HEK293 (cell line): ENCODE data around the gene USP16.

Experiments
- CTCF ChIA-PET: fragments of 350-600 bp; formaldehyde crosslinking; extraction: SDS; loops from one replicate; lab custom pipeline; 2021; ENCODE audit warnings: antibody characterized with exemption; lab: Yijun Ruan, JAX
- POLR2A ChIA-PET: fragments of 300-600 bp; formaldehyde crosslinking; extraction: SDS; loops from one replicate; lab custom pipeline; 2020; ENCODE audit warnings: antibody characterized with exemption, inconsistent platforms; lab: Yijun Ruan, JAX
- H3K27ac ChIP-seq: fragments of 200-500 bp; sonication (Bioruptor generic); 2 replicates; pipeline ENCODE4 v1.5.1; 2014; ENCODE audit warnings: low read depth, low read length, control low read depth, inconsistent platforms; ENCODE audit errors: extremely low read depth
- H3K36me3 ChIP-seq, 2 experiments: fragments of 200-500 bp in 1 of 2; sonication (Bioruptor generic) in 1 of 2; 1 replicate in 1 of 2; 2 replicates in 1 of 2; pipeline ENCODE4 v1.5.1; 2014 to 2017; ENCODE audit warnings: inconsistent platforms in 2 of 2, low read length in 2 of 2; ENCODE audit not compliant: control insufficient read depth in 2 of 2, insufficient read depth in 1 of 2
- H3K4me1 ChIP-seq: fragments of 200-500 bp; sonication (Bioruptor generic); 2 replicates; pipeline ENCODE4 v1.5.1; 2014; ENCODE audit warnings: mild to moderate bottlenecking, low read length, inconsistent platforms; ENCODE audit not compliant: control insufficient read depth, insufficient read depth
- H3K4me3 ChIP-seq: 2 replicates; pipeline ENCODE4 v1.5.1; 2011; ENCODE audit warnings: low read depth, mild to moderate bottlenecking, control low read depth, low read length, moderate library complexity
- H3K9me3 ChIP-seq: fragments of 200-500 bp; sonication (Bioruptor generic); 2 replicates; pipeline ENCODE4 v1.5.1; 2014; ENCODE audit warnings: low read depth, low read length, inconsistent platforms; ENCODE audit not compliant: control insufficient read depth, insufficient read depth
- FEZF1 ChIP-seq: fragments of 450-650 bp; formaldehyde crosslinking; IDR thresholded peaks from 2 replicates; pipeline ENCODE4 v1.5.1; 2016; ENCODE audit warnings: missing biosample characterization, missing genetic modification characterization
- GLI2 ChIP-seq: fragments of 450-650 bp; formaldehyde crosslinking; IDR thresholded peaks from 2 replicates; pipeline ENCODE4; 2017; ENCODE audit warnings: missing biosample characterization, missing genetic modification characterization, low read depth, borderline replicate concordance
- SP3 ChIP-seq: fragments of 450-650 bp; formaldehyde crosslinking; IDR thresholded peaks from 2 replicates; pipeline ENCODE4 v1.5.1; 2016; ENCODE audit warnings: missing biosample characterization, missing genetic modification characterization
- TSHZ1 ChIP-seq: fragments of 450-650 bp; formaldehyde crosslinking; IDR thresholded peaks from 2 replicates; pipeline ENCODE4 v1.5.1; 2016; ENCODE audit warnings: missing biosample characterization, missing genetic modification characterization, borderline replicate concordance
- WT1 ChIP-seq: fragments of 450-650 bp; formaldehyde crosslinking; IDR thresholded peaks from 2 replicates; pipeline ENCODE4 v1.5.1; 2016; ENCODE audit warnings: missing biosample characterization, missing genetic modification characterization
- ZBTB17 ChIP-seq: fragments of 450-650 bp; formaldehyde crosslinking; IDR thresholded peaks from 2 replicates; pipeline ENCODE4 v1.5.1; 2016; ENCODE audit warnings: missing biosample characterization, missing genetic modification characterization
- ZFHX2 ChIP-seq: fragments of 450-650 bp; formaldehyde crosslinking; conservative IDR thresholded peaks from 2 replicates; pipeline ENCODE4 v1.5.1; 2016; ENCODE audit warnings: missing biosample characterization, missing genetic modification characterization
- ZNF146 ChIP-seq: fragments of 450-650 bp; formaldehyde crosslinking; IDR thresholded peaks from 2 replicates; pipeline ENCODE4 v1.5.1; 2016; ENCODE audit warnings: missing biosample characterization, missing genetic modification characterization
- ZNF174 ChIP-seq: fragments of 450-650 bp; formaldehyde crosslinking; IDR thresholded peaks from 2 replicates; pipeline ENCODE4 v1.5.0; 2017; ENCODE audit warnings: missing biosample characterization, mild to moderate bottlenecking, missing genetic modification characterization
- ZNF23 ChIP-seq: fragments of 450-650 bp; formaldehyde crosslinking; IDR thresholded peaks from 2 replicates; pipeline ENCODE4 v1.5.1; 2016; ENCODE audit warnings: missing biosample characterization, missing genetic modification characterization, borderline replicate concordance
- ZNF350 ChIP-seq: fragments of 450-650 bp; formaldehyde crosslinking; IDR thresholded peaks from 2 replicates; pipeline ENCODE4 v1.5.0; 2017; ENCODE audit warnings: missing biosample characterization, mild to moderate bottlenecking, missing genetic modification characterization
- ZNF423 ChIP-seq: fragments of 450-650 bp; formaldehyde crosslinking; IDR thresholded peaks from 2 replicates; pipeline ENCODE4 v1.5.1; 2016; ENCODE audit warnings: missing biosample characterization, missing genetic modification characterization
- ZNF473 ChIP-seq: fragments of 450-650 bp; formaldehyde crosslinking; IDR thresholded peaks from 2 replicates; pipeline ENCODE4 v1.5.1; 2017; ENCODE audit warnings: missing biosample characterization, missing genetic modification characterization
- ZNF544 ChIP-seq: fragments of 450-650 bp; formaldehyde crosslinking; IDR thresholded peaks from 2 replicates; pipeline ENCODE4 v1.5.0; 2017; ENCODE audit warnings: missing biosample characterization, missing genetic modification characterization
- ZNF549 ChIP-seq: fragments of 450-650 bp; IDR thresholded peaks from 2 replicates; pipeline ENCODE4 v1.5.1; 2018; ENCODE audit warnings: missing biosample characterization, missing genetic modification characterization, mild to moderate bottlenecking, inconsistent platforms, moderate library complexity
- ZNF558 ChIP-seq: fragments of 450-650 bp; formaldehyde crosslinking; IDR thresholded peaks from 2 replicates; pipeline ENCODE4 v1.5.1; 2016; ENCODE audit warnings: missing biosample characterization, missing genetic modification characterization
- ZNF571 ChIP-seq: fragments of 450-650 bp; formaldehyde crosslinking; IDR thresholded peaks from 2 replicates; pipeline ENCODE4 v1.5.0; 2017; ENCODE audit warnings: missing biosample characterization, missing genetic modification characterization
- ZNF76 ChIP-seq: fragments of 450-650 bp; formaldehyde crosslinking; IDR thresholded peaks from 2 replicates; pipeline ENCODE4; 2016; ENCODE audit warnings: low read depth, missing biosample characterization, missing genetic modification characterization, borderline replicate concordance
- ZSCAN4 ChIP-seq: fragments of 450-650 bp; formaldehyde crosslinking; IDR thresholded peaks from 2 replicates; pipeline ENCODE4 v1.5.1; 2017; ENCODE audit warnings: missing biosample characterization, missing genetic modification characterization
- TF ChIP-seq, protein P1 (sequence below): fragments of 450-650 bp; formaldehyde crosslinking; IDR thresholded peaks from 2 replicates; pipeline ENCODE4 v1.5.1; 2016; ENCODE audit warnings: missing biosample characterization, missing genetic modification characterization
- TF ChIP-seq, protein P2 (sequence below): fragments of 450-650 bp; formaldehyde crosslinking; IDR thresholded peaks from 2 replicates; pipeline ENCODE4 v1.5.1; 2016; ENCODE audit warnings: missing biosample characterization, missing genetic modification characterization
- TF ChIP-seq, protein P3 (sequence below): fragments of 450-650 bp; formaldehyde crosslinking; IDR thresholded peaks from 2 replicates; pipeline ENCODE4 v1.5.1; 2016; ENCODE audit warnings: missing biosample characterization, missing genetic modification characterization

USP16 gene

DNA sequence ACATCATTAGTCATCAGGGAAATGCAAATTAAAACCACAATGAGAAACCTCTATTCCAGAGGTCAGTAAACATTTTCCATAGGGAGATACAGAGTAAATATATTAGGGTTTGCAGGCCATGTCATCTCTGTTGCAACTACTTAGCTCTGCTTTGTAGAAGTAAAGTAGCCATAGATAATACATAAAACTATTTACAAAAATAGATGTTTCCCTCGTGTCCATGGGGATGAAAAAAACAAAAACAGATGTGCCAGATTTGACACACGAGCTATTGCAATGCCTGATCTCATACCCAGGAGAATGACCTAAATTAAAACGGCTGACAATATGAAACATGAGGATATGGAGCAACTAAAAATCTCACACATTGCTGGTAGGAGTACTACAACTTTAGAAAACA lies 49.1 kb upstream of the USP16 start:
- no peak overlapping the region for H3K27ac ChIP-seq
- CTCF ChIA-PET = interaction anchor here (0.5 to 1.1 kb wide), 2 partner anchors 25 to 43 kb away, joined by 4 read pairs; no protein-coding TSS in a partner anchor
- H3K9me3 ChIP-seq = no peaks in the 10 kb centered on the region
- no peak overlapping the region for H3K4me3 ChIP-seq
- H3K36me3 ChIP-seq = peaks cover 64 to 65% of the 10 kb centered on the region in 2 experiments
- POLR2A ChIA-PET = interaction anchor here (1.5 kb wide), 1 partner anchor 12 kb away, joined by 3 read pairs; no protein-coding TSS in a partner anchor
- TF ChIP-seq ZNF146 (no peak), ZNF174 (no peak), SP3 (tag by site-specific recombination) (no peak), GLI2 (tag by site-specific recombination) (no peak), ZFHX2 (tag by site-specific recombination) (no peak), ZNF423 (no peak), ZNF549 (tag by site-specific recombination) (no peak), WT1 (tag by site-specific recombination) (no peak), ZSCAN4 (no peak)
- TF ChIP-seq, protein P1, sequence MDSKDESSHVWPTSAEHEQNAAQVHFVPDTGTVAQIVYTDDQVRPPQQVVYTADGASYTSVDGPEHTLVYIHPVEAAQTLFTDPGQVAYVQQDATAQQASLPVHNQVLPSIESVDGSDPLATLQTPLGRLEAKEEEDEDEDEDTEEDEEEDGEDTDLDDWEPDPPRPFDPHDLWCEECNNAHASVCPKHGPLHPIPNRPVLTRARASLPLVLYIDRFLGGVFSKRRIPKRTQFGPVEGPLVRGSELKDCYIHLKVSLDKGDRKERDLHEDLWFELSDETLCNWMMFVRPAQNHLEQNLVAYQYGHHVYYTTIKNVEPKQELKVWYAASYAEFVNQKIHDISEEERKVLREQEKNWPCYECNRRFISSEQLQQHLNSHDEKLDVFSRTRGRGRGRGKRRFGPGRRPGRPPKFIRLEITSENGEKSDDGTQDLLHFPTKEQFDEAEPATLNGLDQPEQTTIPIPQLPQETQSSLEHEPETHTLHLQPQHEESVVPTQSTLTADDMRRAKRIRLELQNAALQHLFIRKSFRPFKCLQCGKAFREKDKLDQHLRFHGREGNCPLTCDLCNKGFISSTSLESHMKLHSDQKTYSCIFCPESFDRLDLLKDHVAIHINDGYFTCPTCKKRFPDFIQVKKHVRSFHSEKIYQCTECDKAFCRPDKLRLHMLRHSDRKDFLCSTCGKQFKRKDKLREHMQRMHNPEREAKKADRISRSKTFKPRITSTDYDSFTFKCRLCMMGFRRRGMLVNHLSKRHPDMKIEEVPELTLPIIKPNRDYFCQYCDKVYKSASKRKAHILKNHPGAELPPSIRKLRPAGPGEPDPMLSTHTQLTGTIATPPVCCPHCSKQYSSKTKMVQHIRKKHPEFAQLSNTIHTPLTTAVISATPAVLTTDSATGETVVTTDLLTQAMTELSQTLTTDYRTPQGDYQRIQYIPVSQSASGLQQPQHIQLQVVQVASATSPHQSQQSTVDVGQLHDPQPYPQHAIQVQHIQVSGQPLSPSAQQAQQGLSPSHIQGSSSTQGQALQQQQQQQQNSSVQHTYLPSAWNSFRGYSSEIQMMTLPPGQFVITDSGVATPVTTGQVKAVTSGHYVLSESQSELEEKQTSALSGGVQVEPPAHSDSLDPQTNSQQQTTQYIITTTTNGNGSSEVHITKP (tag by site-specific recombination) = no peak
- TF ChIP-seq, protein P2, sequence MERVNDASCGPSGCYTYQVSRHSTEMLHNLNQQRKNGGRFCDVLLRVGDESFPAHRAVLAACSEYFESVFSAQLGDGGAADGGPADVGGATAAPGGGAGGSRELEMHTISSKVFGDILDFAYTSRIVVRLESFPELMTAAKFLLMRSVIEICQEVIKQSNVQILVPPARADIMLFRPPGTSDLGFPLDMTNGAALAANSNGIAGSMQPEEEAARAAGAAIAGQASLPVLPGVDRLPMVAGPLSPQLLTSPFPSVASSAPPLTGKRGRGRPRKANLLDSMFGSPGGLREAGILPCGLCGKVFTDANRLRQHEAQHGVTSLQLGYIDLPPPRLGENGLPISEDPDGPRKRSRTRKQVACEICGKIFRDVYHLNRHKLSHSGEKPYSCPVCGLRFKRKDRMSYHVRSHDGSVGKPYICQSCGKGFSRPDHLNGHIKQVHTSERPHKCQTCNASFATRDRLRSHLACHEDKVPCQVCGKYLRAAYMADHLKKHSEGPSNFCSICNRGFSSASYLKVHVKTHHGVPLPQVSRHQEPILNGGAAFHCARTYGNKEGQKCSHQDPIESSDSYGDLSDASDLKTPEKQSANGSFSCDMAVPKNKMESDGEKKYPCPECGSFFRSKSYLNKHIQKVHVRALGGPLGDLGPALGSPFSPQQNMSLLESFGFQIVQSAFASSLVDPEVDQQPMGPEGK (tag by site-specific recombination) = no peak
- TF ChIP-seq, all 188 proteins: peak for 0
- H3K4me1 ChIP-seq = no peaks in the 10 kb centered on the region

DNA sequence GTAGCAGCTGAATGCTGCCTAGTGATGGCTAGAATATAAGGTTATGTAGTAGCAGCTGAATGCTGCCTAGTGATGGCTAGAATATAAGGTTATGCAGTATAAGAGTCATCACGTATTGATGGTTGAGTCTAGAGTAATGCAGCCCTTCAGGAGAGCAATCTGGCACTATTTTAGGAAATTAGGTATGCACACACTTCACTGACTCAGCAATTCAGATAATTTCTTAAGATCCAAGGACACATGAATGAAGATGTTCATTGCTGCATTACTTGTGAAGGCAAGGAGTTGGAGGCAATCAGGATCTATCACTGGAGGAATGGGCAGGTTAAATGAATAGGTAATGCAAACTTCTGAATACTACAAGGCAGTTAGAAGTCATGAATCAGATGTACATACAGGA lies 45.4 kb upstream of the USP16 start:
- Histone ChIP-seq H3K27ac (no peak overlapping the region), H3K9me3 (no peaks in the 10 kb centered on the region), H3K36me3 (peaks cover 64 to 77% of the 10 kb centered on the region in 2 experiments), H3K4me3 (no peak overlapping the region), H3K4me1 (no peaks in the 10 kb centered on the region)
- CTCF ChIA-PET = interaction anchor here (0.6 kb wide), 1 partner anchor 375 kb away, joined by 4 read pairs; no protein-coding TSS in a partner anchor
- POLR2A ChIA-PET = interaction anchor here (1.0 kb wide), 1 partner anchor 14 kb away, joined by 4 read pairs; the partner anchor contains the start of gene LTN1
- no peak for TF ChIP-seq ZNF23 (tag by site-specific recombination)
- no peak for TF ChIP-seq ZNF473 (tag by site-specific recombination)
- TF ChIP-seq ZNF544 (tag by site-specific recombination) = no peak
- no peak for TF ChIP-seq TSHZ1
- no peak for TF ChIP-seq ZBTB17
- no peak for TF ChIP-seq ZNF350
- TF ChIP-seq, protein P3, sequence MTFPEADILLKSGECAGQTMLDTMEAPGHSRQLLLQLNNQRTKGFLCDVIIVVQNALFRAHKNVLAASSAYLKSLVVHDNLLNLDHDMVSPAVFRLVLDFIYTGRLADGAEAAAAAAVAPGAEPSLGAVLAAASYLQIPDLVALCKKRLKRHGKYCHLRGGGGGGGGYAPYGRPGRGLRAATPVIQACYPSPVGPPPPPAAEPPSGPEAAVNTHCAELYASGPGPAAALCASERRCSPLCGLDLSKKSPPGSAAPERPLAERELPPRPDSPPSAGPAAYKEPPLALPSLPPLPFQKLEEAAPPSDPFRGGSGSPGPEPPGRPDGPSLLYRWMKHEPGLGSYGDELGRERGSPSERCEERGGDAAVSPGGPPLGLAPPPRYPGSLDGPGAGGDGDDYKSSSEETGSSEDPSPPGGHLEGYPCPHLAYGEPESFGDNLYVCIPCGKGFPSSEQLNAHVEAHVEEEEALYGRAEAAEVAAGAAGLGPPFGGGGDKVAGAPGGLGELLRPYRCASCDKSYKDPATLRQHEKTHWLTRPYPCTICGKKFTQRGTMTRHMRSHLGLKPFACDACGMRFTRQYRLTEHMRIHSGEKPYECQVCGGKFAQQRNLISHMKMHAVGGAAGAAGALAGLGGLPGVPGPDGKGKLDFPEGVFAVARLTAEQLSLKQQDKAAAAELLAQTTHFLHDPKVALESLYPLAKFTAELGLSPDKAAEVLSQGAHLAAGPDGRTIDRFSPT (tag by site-specific recombination) = no peak
- no peak for TF ChIP-seq ZNF76 (tag by site-specific recombination)
- no peak for TF ChIP-seq ZNF571
- TF ChIP-seq ZNF558 (tag by site-specific recombination) = no peak
- no peak for TF ChIP-seq FEZF1 (tag by site-specific recombination)
